Cardiac muscle cell (in vitro differentiated cells and primary cell): ENCODE data around the gene COQ4. TPM values are rescaled to one million over a fixed set of nuclear protein-coding genes. Genes with fewer than 3 reads are reported as not detected.

Experiments used
- DNase-seq, 2 donors: peaks; one replicate each; pipeline versions ENCODE4 v3.0.0 to v3.0.0-alpha.2; 2010 to 2017; ENCODE audit warnings: low read depth in 1 of 2, low spot score in 1 of 2
- H3K27ac ChIP-seq: fragments of 200-600 bp; sonication (generic); 2 replicates; pipeline ENCODE4 v1.5.1; 2016
- H3K27me3 ChIP-seq: fragments of 200-600 bp; sonication (generic); 2 replicates; pipeline ENCODE4 v1.6.0; 2016; ENCODE audit warnings: control low read depth
- H3K36me3 ChIP-seq: fragments of 200-600 bp; sonication (generic); 2 replicates; pipeline ENCODE4 v1.5.1; 2016; ENCODE audit warnings: control low read depth
- H3K4me1 ChIP-seq: fragments of 200-600 bp; sonication (generic); 2 replicates; pipeline ENCODE4 v1.8.1; 2017; ENCODE audit warnings: low read depth, mild to moderate bottlenecking, mixed run types
- H3K4me3 ChIP-seq: fragments of 200-600 bp; sonication (generic); 2 replicates; pipeline ENCODE4 v1.5.1; 2016; ENCODE audit warnings: mild to moderate bottlenecking
- H3K9me3 ChIP-seq: fragments of 200-600 bp; sonication (generic); 2 replicates; pipeline ENCODE4 v1.5.1; 2017; ENCODE audit warnings: low read depth, mild to moderate bottlenecking, control low read depth
- CTCF ChIP-seq: IDR thresholded peaks from 2 replicates; pipeline ENCODE4 v1.5.1; 2012; ENCODE audit warnings: low read depth, mild to moderate bottlenecking, low read length
- polyA plus RNA-seq: library from polyadenylated mRNA; unstranded; fragments of >200 nt; fragmentation: Nextera tagmentation; extraction: Ambion mirVana; gene quantifications from 2 replicates; pipeline ENCODE4 v1.2.1, GENCODE V29; 2016
- total RNA-seq: library from RNA; depleted of rRNA; stranded (reverse); fragments of >200 nt; gene quantifications from 2 replicates; pipeline ENCODE4 v1.2.3, GENCODE V29; 2016

The COQ4 gene
- total and polyA plus RNA-seq, 2 experiments from 2014 or later: 81.1 to 87.1 TPM

GRCh38 chr9:128280084-128280622 lies 42.5 kb upstream of the COQ4 start:
- peak in 1 of 2 donors; percentile 48 for DNase-seq
- TF ChIP-seq CTCF: no peak
- Histone ChIP-seq H3K4me1 (no peaks in the 10 kb centered on the region), H3K36me3 (no peaks in the 10 kb centered on the region), H3K27me3 (no peaks in the 10 kb centered on the region), H3K9me3 (no peaks in the 10 kb centered on the region), H3K27ac (peak overlapping the region; percentile 23), H3K4me3 (no peak overlapping the region)

GRCh38 chr9:128282500-128282899 lies 40.1 kb upstream of the COQ4 start:
- no peaks in the 10 kb centered on the region for H3K27me3 ChIP-seq
- H3K27ac ChIP-seq: no peak overlapping the region
- no peaks in the 10 kb centered on the region for H3K36me3 ChIP-seq
- DNase-seq: peak in 1 of 2 donors; percentile 43
- H3K4me1 ChIP-seq: no peaks in the 10 kb centered on the region
- no peak overlapping the region for H3K4me3 ChIP-seq
- TF ChIP-seq CTCF: no peak
- H3K9me3 ChIP-seq: no peaks in the 10 kb centered on the region

GRCh38 chr9:128285033-128285784 lies 37.4 kb upstream of the COQ4 start:
- no peaks in the 10 kb centered on the region for H3K36me3 ChIP-seq
- no peak for DNase-seq
- H3K27me3 ChIP-seq: no peaks in the 10 kb centered on the region
- no peak overlapping the region for H3K27ac ChIP-seq
- H3K4me1 ChIP-seq: no peaks in the 10 kb centered on the region
- H3K4me3 ChIP-seq: no peak overlapping the region
- TF ChIP-seq CTCF: no peak
- no peaks in the 10 kb centered on the region for H3K9me3 ChIP-seq

GRCh38 chr9:128286440-128286839 lies 36.2 kb upstream of the COQ4 start:
- Histone ChIP-seq H3K4me3 (no peak overlapping the region), H3K27ac (no peak overlapping the region), H3K4me1 (no peaks in the 10 kb centered on the region), H3K27me3 (no peaks in the 10 kb centered on the region), H3K9me3 (no peaks in the 10 kb centered on the region), H3K36me3 (no peaks in the 10 kb centered on the region)
- peak in 1 of 2 donors; percentile 66 for DNase-seq
- TF ChIP-seq CTCF: no peak

GRCh38 chr9:128288273-128289004 lies 34.2 kb upstream of the COQ4 start:
- no peak overlapping the region for H3K27ac ChIP-seq
- no peak for TF ChIP-seq CTCF

More at GRCh38 chr9:128288273-128289004, 34.2 kb upstream of the COQ4 start:
- H3K36me3 ChIP-seq: no peaks in the 10 kb centered on the region
- H3K27me3 ChIP-seq: no peaks in the 10 kb centered on the region
- no peaks in the 10 kb centered on the region for H3K4me1 ChIP-seq
- DNase-seq: no peak
- no peaks in the 10 kb centered on the region for H3K9me3 ChIP-seq
- no peak overlapping the region for H3K4me3 ChIP-seq
